LNCaP clone FGC (cell line): ENCODE measurements around the gene IGF1R.
"Not testable (repeated sequence)": the region's sequence is repeated elsewhere in the genome, so short reads cannot be mapped to it uniquely, and the experiment has no call there.

ENCODE experiments used
- DNase-seq: peaks from one replicate; pipeline ENCODE4 v3.0.0-alpha.2; 2011; ENCODE audit warnings: low read depth
- H3K4me3 ChIP-seq: 2 replicates; pipeline ENCODE4 v1.5.1; 2011; ENCODE audit warnings: mild to moderate bottlenecking, low read depth, low read length, control low read depth
- TF ChIP-seq, protein P1 (sequence below): IDR thresholded peaks from 2 replicates; pipeline ENCODE4 v1.5.1; 2012; ENCODE audit warnings: mild to moderate bottlenecking; ENCODE audit not compliant: control insufficient read depth, insufficient read depth; ENCODE audit errors: extremely low read depth

The IGF1R gene

DNA sequence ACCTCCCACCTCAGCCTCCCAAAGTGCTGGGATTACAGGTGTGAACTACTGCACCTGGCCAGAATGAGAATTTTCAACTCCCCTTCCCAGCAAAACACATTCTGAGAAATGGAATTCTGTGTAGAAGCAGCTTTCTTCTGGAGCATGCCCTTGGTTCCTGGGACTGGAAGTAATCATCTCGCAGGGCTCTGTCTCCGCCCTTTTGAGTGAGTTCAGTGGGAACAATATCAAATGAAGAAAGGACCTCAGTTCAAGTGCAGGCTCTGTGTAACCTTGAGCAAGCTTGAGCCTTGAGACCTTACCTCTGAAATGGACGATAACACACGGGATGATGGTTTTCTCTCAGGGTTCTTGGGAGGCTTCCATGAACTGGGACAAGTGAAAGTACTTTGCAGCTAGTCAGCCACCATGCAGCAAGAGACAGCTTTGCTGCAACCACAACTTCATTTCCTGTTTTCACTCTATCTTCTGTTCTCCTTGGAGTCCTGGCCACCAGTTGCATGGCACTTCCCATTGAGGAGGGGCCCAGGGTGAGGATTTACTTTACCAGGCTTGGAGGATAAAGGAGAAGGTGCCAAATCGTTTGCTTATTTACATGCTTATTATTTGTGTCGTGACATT is 35.7 kb upstream of the IGF1R start:
- no peak overlapping the region for H3K4me3 ChIP-seq
- no peak for DNase-seq
- TF ChIP-seq, protein P1, sequence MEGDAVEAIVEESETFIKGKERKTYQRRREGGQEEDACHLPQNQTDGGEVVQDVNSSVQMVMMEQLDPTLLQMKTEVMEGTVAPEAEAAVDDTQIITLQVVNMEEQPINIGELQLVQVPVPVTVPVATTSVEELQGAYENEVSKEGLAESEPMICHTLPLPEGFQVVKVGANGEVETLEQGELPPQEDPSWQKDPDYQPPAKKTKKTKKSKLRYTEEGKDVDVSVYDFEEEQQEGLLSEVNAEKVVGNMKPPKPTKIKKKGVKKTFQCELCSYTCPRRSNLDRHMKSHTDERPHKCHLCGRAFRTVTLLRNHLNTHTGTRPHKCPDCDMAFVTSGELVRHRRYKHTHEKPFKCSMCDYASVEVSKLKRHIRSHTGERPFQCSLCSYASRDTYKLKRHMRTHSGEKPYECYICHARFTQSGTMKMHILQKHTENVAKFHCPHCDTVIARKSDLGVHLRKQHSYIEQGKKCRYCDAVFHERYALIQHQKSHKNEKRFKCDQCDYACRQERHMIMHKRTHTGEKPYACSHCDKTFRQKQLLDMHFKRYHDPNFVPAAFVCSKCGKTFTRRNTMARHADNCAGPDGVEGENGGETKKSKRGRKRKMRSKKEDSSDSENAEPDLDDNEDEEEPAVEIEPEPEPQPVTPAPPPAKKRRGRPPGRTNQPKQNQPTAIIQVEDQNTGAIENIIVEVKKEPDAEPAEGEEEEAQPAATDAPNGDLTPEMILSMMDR, result no peak

DNA sequence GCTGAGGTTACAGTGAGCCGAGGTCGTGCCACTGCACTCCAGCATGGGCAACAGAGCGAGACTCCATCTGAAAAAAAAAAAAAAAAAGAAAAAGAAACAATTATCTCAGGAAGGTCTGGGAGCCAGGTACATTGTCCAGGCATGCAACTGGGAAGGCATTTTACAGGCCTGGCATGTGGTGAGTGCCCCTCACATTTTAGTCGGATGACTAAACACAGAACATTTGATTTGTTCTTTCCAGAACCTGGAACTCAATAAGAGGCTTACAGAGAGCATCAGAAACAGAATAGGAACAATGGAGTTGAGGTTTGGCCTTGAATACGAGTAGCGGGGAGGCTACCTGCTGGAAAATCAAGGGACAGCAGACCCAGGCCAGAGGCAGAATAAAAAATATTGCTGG is 33.7 kb upstream of the IGF1R start:
- TF ChIP-seq, protein P1, result no peak

DNA sequence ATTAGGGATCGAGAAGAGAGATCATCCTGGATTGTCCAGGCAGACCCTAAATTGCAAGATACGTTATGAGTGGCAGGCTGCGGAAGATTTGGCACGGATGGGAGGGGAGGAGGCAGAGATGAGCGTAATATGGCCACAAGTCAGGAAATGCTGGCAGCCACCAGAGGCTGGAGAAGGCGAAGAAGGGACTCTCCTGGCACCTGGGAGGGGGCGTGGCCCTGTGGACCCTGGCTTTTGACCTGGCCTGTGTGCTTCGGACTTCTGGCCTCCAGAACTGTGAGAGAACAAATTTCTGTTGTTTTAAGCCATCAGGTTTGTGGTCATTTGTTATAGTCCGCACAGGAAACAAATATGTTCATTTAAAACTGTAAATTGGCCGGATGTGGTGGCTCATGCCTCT is 31.9 kb upstream of the IGF1R start:
- H3K4me3 ChIP-seq, result no peak overlapping the region
- TF ChIP-seq, protein P1, result no peak
- no peak for DNase-seq

More for the DNA sequence above, 33.7 kb upstream of the IGF1R start:
- no peak for DNase-seq
- H3K4me3 ChIP-seq, result no peak overlapping the region

DNA sequence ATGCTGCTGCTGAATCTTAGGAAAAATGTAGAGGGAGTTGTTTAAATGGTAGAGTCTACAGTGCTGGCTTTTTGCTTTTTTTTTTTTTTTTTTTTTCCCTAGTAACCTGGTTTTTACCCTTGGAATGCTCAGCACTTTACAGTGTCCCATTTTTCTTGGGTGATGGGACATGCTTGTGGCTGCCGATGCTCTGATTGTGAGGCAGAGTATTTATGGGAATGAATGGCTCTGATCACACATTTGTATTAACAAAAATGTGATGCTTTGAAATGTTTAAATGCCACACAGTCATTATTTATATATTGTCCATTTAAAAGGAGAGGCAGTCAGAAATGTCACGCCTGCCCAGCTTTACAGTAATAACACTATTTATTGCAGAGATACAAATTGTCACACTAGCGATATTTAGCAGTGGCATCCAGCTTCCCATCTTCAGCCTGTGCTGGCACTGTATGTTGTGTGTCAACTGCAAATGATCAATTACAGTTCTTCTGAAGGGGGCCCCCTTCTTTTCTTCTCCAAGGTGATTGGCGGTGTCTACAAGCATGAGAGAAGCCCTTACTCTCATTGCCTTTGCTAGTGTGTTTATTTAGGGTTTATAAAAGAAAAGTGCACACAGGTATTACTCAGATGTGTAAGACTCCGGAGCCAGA is 30.9 kb upstream of the IGF1R start:
- TF ChIP-seq, protein P1, result no peak
- no peak for DNase-seq
- H3K4me3 ChIP-seq, result no peak overlapping the region

DNA sequence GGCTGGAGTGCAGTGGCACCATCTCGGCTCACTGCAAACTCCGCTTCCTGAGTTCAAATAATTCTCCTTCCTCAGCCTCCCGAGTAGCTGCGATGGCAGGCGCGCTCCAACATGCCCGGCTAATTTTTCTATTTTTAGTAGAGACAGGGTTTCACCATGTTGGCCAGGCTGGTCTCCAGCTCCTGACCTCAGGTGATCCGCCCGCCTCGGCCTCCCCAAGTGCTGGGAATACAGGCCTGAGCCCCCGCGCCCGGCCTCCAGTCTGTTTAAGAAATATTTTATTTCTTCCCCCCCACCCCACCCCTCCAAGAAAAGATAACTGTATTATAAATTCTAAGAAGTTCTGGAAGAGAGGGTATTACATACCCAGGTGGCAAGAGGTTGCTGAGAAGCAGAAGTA is 29.8 kb upstream of the IGF1R start:
- H3K4me3 ChIP-seq, DNase-seq: not testable (repeated sequence)

DNA sequence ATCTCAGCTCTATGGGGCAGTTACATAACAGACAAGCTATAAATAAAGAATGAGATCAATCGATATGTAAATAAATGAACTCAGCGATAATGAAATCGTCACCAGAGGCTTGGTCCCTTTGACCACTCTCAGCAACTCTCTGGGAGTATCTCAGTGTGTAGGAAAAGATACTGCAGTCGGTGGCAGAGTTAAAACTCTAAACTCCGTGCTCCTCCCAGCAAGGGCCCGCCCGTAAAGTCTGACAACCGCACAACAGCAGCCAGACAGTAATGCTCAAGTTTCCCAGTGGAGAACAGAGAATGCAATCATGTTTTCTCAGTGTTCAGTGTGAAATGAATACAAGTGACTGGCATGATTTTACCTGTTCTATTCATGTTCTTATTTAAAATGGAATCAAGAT is 28.3 kb upstream of the IGF1R start:
- TF ChIP-seq, protein P1, result no peak
- no peak overlapping the region for H3K4me3 ChIP-seq
- no peak for DNase-seq

DNA sequence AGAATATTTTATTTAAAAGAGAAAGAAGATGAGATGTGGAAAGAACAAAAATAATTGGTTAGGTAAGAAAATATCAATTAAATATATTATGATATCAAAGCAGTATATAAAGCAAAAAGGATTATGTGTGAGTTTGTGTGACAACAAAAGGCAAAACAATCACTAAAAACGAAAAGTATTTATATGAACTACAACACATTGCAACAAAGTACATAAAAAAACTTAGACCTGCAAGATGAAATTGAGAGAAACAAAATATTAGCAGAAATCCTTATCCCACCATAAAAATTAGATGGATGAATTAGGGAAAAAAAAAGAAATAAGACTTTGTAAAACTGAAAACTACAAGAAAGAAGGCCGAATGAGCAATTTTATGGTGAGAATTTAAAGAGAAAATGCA is 27.3 kb upstream of the IGF1R start:
- TF ChIP-seq, protein P1, result no peak
- H3K4me3 ChIP-seq, result no peak overlapping the region
- DNase-seq, result no peak
